ENCODE data around the gene MORC4.

DNA sequence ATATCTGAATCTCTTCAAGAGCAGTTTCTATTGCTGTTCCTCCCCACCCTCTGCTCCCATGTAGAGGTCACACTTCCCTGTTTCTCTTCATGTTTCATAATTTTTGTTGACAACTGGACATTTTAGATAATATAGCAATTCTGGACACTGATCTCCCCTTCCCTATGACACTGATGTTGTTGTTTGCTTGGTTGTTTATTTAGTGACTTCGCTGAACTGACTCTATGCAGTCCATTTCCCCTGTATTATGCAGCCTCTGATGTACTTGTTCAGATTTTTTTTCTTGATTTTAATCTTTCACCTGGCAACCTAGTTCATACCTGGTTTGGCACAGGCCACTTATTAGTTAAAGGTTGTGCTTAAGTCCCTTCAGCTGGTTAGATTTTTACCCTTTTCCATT is 50.6 kb downstream of the MORC4 start:
- TF ChIP-seq, protein P1, sequence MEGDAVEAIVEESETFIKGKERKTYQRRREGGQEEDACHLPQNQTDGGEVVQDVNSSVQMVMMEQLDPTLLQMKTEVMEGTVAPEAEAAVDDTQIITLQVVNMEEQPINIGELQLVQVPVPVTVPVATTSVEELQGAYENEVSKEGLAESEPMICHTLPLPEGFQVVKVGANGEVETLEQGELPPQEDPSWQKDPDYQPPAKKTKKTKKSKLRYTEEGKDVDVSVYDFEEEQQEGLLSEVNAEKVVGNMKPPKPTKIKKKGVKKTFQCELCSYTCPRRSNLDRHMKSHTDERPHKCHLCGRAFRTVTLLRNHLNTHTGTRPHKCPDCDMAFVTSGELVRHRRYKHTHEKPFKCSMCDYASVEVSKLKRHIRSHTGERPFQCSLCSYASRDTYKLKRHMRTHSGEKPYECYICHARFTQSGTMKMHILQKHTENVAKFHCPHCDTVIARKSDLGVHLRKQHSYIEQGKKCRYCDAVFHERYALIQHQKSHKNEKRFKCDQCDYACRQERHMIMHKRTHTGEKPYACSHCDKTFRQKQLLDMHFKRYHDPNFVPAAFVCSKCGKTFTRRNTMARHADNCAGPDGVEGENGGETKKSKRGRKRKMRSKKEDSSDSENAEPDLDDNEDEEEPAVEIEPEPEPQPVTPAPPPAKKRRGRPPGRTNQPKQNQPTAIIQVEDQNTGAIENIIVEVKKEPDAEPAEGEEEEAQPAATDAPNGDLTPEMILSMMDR (IDR thresholded peaks at IDR 0.05; ENCODE audit: low read depth, low read length), result no peak
- no peak for TF ChIP-seq EZH2phosphoT487 (IDR thresholded peaks at IDR 0.05; ENCODE audit: low read depth)

Data from OCI-LY3 (cell line).